HL-60 (cell line): ENCODE data around the gene SCN7A.

ENCODE experiments used
- DNase-seq, 2 experiments: peaks; one replicate each; pipeline ENCODE4 v3.0.0-alpha.2; 2010 to 2020; ENCODE audit warnings: low read depth in 1 of 2, low spot score in 1 of 2
- H3K27ac ChIP-seq: fragments of 250-450 bp; sonication (Bioruptor Pico); replicated peaks from 2 replicates; pipeline ENCODE4 v1.5.1; 2020; ENCODE audit warnings: mild to moderate bottlenecking, moderate library complexity
- H3K27me3 ChIP-seq: fragments of 250-450 bp; sonication (Bioruptor Pico); 2 replicates; pipeline ENCODE4 v1.5.1; 2021; ENCODE audit warnings: mild to moderate bottlenecking, moderate library complexity; ENCODE audit not compliant: insufficient read depth, poor library complexity, severe bottlenecking
- H3K4me3 ChIP-seq: replicated peaks from 2 replicates; pipeline ENCODE4 v1.5.1; 2011; ENCODE audit warnings: mild to moderate bottlenecking, control low read depth, low read length; ENCODE audit not compliant: insufficient read depth
- GABPA ChIP-seq: IDR thresholded peaks from 2 replicates; pipeline ENCODE4 v1.6.1; 2012; ENCODE audit warnings: low read depth
- POLR2AphosphoS5 ChIP-seq: IDR thresholded peaks from 2 replicates; pipeline ENCODE4 v1.6.1; 2012; ENCODE audit warnings: low read depth
- SPI1 ChIP-seq: IDR thresholded peaks from 2 replicates; pipeline ENCODE4 v1.6.1; 2012; ENCODE audit warnings: low read depth, mild to moderate bottlenecking, borderline replicate concordance
- TF ChIP-seq, protein P1 (sequence below): IDR thresholded peaks from 2 replicates; pipeline ENCODE4 v1.6.1; 2012; ENCODE audit warnings: low read depth; ENCODE audit not compliant: insufficient replicate concordance
- TF ChIP-seq, protein P2 (sequence below): IDR thresholded peaks from one replicate; pipeline ENCODE4 v1.5.1; 2011; ENCODE audit warnings: low read length, control low read depth, inconsistent platforms; ENCODE audit not compliant: insufficient read depth

Gene SCN7A

DNA sequence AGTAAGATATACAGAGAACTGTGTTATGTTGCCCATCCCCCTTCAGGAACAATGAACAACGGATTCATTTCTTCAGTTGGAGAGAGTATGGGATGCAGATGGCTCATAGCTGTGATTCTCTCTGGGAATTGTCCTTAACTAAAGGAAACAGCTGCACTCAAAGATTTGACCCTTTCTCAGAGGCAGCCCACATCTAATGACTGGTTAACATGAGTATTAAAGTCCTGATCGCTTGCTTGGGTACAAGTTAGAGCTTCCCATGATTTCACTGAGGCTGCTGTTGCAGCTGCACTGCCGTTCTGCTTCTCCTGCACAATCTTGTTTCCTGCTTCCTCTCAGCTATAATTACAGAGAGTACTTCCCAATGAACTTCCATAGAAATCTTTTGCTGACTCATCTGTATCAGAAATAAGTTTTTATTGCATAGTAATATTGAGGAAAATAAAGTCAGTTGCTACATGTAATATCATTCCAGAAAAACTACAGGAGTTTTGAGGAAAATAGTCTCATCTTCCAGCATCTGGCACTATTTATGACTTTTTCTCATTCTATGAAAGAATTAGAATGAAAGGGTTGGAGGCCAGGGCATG lies 105.5 kb downstream of the SCN7A start:
- H3K27ac ChIP-seq, result no peak overlapping the region
- TF ChIP-seq GABPA (no peak), SPI1 (no peak), POLR2AphosphoS5 (no peak)
- TF ChIP-seq, protein P1, sequence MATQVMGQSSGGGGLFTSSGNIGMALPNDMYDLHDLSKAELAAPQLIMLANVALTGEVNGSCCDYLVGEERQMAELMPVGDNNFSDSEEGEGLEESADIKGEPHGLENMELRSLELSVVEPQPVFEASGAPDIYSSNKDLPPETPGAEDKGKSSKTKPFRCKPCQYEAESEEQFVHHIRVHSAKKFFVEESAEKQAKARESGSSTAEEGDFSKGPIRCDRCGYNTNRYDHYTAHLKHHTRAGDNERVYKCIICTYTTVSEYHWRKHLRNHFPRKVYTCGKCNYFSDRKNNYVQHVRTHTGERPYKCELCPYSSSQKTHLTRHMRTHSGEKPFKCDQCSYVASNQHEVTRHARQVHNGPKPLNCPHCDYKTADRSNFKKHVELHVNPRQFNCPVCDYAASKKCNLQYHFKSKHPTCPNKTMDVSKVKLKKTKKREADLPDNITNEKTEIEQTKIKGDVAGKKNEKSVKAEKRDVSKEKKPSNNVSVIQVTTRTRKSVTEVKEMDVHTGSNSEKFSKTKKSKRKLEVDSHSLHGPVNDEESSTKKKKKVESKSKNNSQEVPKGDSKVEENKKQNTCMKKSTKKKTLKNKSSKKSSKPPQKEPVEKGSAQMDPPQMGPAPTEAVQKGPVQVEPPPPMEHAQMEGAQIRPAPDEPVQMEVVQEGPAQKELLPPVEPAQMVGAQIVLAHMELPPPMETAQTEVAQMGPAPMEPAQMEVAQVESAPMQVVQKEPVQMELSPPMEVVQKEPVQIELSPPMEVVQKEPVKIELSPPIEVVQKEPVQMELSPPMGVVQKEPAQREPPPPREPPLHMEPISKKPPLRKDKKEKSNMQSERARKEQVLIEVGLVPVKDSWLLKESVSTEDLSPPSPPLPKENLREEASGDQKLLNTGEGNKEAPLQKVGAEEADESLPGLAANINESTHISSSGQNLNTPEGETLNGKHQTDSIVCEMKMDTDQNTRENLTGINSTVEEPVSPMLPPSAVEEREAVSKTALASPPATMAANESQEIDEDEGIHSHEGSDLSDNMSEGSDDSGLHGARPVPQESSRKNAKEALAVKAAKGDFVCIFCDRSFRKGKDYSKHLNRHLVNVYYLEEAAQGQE, result no peak
- TF ChIP-seq, protein P2, sequence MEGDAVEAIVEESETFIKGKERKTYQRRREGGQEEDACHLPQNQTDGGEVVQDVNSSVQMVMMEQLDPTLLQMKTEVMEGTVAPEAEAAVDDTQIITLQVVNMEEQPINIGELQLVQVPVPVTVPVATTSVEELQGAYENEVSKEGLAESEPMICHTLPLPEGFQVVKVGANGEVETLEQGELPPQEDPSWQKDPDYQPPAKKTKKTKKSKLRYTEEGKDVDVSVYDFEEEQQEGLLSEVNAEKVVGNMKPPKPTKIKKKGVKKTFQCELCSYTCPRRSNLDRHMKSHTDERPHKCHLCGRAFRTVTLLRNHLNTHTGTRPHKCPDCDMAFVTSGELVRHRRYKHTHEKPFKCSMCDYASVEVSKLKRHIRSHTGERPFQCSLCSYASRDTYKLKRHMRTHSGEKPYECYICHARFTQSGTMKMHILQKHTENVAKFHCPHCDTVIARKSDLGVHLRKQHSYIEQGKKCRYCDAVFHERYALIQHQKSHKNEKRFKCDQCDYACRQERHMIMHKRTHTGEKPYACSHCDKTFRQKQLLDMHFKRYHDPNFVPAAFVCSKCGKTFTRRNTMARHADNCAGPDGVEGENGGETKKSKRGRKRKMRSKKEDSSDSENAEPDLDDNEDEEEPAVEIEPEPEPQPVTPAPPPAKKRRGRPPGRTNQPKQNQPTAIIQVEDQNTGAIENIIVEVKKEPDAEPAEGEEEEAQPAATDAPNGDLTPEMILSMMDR, result no peak
- DNase-seq, result no peak
- no peak overlapping the region for H3K4me3 ChIP-seq
- H3K27me3 ChIP-seq, result no peaks in the 10 kb centered on the region

DNA sequence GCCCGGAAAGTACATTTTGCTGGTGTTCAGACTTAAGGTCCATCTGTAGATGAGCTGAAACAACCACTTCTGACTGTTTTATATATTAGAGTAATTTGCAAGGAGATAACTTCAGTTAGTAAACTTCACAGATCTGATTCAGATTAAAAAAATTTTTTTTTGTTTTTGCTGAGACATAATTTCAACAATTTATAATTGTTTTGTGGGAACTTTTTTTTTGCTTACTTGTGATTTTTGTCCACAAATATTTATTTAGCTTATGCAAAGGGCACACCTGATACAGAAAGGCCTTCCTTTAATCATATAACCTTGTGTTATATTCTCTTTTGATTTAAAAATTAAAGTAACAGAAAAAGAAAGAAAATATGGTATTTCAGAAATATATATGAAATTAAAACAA lies 108.7 kb downstream of the SCN7A start:
- Histone ChIP-seq H3K4me3 (no peak overlapping the region), H3K27me3 (peaks cover 3% of the 10 kb centered on the region), H3K27ac (no peak overlapping the region)
- DNase-seq, result no peak
- TF ChIP-seq, protein P1, result no peak
- TF ChIP-seq POLR2AphosphoS5 (no peak), GABPA (no peak), SPI1 (no peak)
- TF ChIP-seq, protein P2, result no peak

DNA sequence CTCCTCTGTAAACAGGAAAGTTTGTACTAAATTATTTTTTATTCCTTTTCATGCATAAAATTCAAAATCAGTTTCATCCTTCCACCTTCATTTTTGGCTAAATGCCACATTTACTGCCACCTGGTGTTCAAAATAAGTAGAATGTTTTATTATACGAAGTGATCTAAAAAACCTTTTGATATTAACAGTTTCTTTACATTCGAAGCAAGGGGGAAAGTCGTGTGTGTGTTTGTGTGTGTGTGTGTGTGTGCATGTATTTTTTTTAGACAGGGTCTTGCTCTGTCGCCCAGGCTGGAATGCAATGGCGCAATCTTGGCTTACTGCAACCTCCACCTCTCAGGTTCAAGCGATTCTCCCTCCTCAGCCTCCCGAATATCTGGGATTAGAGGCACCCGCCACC lies 109.3 kb downstream of the SCN7A start:
- peaks cover 3% of the 10 kb centered on the region for H3K27me3 ChIP-seq
- DNase-seq, result no peak
- TF ChIP-seq, protein P2, result no peak
- TF ChIP-seq GABPA, result no peak
- no peak for TF ChIP-seq SPI1
- TF ChIP-seq, protein P1, result no peak
- TF ChIP-seq POLR2AphosphoS5, result no peak
- H3K4me3 ChIP-seq, result no peak overlapping the region
- no peak overlapping the region for H3K27ac ChIP-seq
